Activated gamma-delta T cell (primary cell): ENCODE measurements around the gene CNN3.

ENCODE experiments used
- DNase-seq: peaks from one replicate; lab custom pipeline; 2025; lab: John Stamatoyannopoulos, UW
- total RNA-seq, 2 donors: gene quantifications; one replicate each; lab custom pipeline; 2026; lab: John Stamatoyannopoulos, UW

Gene CNN3
- total RNA-seq = 8.5 to 8.8 reads per million in 2 donors

- peak; percentile 34 for DNase-seq
Measured at GRCh38 chr1:94926915-94927404, at the start of gene CNN3. TSS of gene CNN3 (minus strand) at chr1:94927110. CDS start at chr1:94926894, 216 bp downstream.

- DNase-seq = no peak
Measured at GRCh38 chr1:94974824-94975223, 47.9 kb upstream of the CNN3 start.

GRCh38 chr1:94974241-94974640 is 47.3 kb upstream of the CNN3 start:
- DNase-seq = no peak

- no peak for DNase-seq
Measured at GRCh38 chr1:94973309-94973922, 46.5 kb upstream of the CNN3 start.

GRCh38 chr1:94971491-94971924 is 44.6 kb upstream of the CNN3 start:
- no peak for DNase-seq

GRCh38 chr1:94970783-94971182 is 43.9 kb upstream of the CNN3 start:
- no peak for DNase-seq

GRCh38 chr1:94969137-94969536 is 42.2 kb upstream of the CNN3 start:
- DNase-seq = no peak

- no peak for DNase-seq
Measured at GRCh38 chr1:94966033-94966432, 39.1 kb upstream of the CNN3 start.

GRCh38 chr1:94963864-94964263 is 37.0 kb upstream of the CNN3 start:
- no peak for DNase-seq

GRCh38 chr1:94962409-94963265 is 35.7 kb upstream of the CNN3 start:
- DNase-seq = no peak

GRCh38 chr1:94961988-94962387 is 35.1 kb upstream of the CNN3 start:
- DNase-seq = no peak

- no peak for DNase-seq
Measured at GRCh38 chr1:94961582-94961981, 34.7 kb upstream of the CNN3 start.

- DNase-seq = no peak
Measured at GRCh38 chr1:94958081-94958480, 31.2 kb upstream of the CNN3 start.

GRCh38 chr1:94955767-94956632 is 29.1 kb upstream of the CNN3 start:
- DNase-seq = no peak

GRCh38 chr1:94954263-94955220 is 27.6 kb upstream of the CNN3 start:
- DNase-seq = no peak

- no peak for DNase-seq
Measured at GRCh38 chr1:94953746-94954145, 26.8 kb upstream of the CNN3 start.

- no peak for DNase-seq
Measured at GRCh38 chr1:94953107-94953506, 26.2 kb upstream of the CNN3 start.

- DNase-seq = no peak
Measured at GRCh38 chr1:94952539-94952938, 25.6 kb upstream of the CNN3 start.

- DNase-seq = no peak
Measured at GRCh38 chr1:94951509-94952208, 24.7 kb upstream of the CNN3 start.

GRCh38 chr1:94951046-94951445 is 24.1 kb upstream of the CNN3 start:
- no peak for DNase-seq
